ENCODE results near the gene AOPEP.

Gene AOPEP

DNA sequence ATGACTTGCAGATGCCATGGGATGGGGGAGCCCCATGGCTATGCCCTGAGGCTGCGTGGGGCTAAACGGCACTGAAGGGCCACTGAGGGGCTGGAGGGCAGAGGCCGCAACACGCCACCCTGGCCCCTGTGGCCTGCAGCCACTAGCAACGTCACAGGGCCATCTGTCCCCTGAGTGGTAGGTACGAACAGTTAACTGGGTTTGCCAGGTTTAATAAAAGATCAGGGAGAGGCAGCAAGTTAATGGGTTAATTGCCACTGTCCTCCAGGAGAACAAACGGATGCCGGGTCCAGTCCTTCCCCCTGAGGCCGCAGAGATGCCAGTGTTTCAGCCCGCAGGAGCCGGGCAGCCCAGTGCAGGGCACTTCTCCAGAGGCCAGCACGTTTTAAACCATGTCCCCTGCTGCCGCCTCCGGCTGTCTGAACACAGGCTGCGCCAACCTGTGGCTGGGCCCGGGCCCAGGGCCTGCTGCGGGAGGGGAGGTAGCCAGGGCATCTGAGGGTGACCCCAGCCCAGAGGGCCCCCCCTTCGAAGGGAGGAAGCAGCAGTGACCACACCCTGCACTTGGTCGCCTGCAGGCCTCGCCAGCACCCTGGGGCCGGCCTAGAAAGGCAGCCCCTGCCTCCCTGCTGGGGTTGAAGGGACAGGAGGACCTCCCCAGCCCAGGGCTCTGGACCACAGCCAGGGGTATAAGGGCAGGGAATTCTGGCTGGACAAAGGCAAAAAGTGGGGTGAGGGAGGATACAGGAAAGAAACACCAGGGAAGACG lies 363.7 kb downstream of the AOPEP start:
- DNase-seq = no peak

DNA sequence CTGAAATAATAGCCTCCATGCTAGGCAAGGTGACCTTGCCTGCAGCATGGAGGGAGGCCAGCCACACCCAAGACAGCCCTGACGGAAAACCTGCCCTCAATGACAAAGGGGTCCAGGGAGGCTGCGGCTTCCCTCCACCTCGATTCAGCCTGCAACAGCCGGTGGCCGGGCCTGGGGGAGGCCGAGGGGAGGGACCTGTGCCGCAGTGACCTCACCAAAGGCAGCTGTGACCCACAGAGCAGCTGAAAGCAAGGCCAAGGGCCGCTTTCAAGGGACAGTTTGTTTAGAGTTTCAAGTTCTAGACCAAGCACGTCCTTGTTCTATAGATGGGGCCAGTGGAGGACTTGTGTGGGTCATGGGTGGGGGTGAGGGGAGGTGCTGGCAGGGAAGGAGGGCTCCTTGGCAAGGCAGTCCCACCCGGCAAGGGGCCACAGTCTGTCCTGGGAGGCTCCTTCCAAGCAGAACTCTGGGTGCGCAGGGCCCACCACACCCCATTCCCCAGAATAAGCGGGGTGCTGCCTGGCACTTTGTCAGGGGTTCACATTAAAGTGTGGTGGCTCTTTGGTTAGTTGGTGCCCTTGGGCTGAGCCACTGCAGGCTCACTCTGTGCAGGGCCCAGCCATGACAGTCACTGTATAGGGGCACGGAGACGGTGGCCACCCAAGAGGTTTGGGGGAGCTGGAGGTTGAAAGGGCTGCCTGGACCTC lies 364.5 kb downstream of the AOPEP start:
- no peak for DNase-seq

DNA sequence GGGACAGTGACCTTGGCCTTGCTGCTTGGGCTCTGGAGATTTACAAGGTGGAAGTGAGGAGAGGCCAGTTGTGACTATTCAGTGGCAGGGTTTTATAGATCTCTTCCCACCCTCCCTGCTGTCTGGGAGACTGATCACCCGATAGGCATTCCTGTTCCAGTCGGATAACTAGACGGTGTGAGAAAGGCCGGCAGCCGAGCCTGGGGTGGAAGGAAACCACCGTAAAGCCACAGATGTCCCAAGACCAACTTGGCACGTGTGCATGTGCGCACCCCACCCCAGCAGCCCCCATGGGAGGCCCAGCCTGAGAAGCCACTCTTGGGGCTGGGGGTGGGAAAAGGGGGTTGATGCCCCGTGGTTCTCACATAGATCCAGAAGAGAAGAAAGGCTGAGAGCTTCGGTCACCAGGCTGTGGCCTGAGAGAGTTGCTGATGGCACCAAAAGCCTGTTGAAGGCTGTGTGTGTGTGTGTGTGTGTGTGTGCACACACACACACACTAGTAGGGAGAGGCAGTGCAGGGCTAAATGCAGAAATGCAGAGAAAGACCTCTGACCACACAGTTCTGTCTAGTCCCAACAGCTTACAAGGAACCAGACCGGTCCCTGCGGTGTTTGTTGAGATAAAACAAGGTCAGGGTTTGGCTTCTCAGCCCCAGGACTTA lies 365.2 kb downstream of the AOPEP start:
- no peak for DNase-seq

DNA sequence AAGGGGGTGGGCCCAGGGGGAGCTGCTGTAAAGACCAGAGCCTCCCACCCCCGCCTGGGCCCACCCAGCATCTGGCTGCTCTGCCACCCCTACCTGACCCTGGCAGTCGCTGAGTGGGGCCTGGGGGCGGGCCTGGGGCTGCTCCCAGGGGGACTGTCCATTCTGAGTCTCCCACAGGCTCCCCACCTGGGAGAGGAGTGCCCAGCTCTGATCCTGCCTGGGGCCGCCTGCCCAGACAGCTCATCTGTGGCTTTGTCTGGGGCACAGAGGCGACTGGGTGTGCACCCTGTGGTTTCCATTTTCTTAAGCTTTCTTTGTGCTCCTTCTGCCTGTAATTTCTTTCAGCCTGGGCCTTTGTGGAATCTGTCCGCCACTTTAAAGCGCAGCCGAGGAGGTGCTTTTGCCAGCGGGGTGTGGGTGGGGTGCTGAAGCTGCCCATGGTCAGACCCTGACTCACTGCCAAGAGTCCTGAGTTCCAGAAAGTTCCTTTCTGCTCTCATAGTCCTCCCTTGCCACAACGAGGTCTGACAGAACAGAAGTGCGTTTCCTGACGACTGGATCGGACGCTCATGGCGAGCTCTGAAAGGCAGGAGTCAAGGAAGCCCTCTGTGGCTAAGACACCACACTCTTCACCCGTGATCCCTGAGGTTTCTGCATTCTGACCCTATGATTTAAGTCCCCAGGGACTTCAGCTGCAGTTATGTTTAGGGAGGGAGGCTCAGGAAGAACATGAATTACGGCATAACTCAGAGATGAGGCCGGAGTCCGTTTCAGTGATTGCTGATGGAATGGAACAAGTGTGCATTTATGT lies 366.0 kb downstream of the AOPEP start:
- no peak for DNase-seq

DNA sequence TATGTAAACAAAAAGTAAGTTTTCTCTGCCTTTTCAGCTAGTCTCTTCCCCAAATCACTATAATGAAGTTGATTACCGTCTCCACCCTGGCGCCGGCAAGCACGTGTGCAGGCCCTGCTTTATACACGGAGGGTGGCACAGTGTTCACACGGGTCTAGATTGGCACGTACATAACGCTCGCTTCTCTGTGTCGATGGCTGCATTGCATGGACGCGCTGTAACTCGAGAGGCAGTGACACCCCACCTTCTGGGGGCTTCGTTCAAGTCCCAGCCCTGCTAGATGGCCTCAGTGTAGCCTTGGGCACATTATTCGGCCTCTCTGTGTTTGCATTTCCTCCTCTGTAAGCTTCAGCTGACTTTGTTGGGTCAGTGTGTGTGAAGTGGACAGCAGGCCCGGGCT lies 367.1 kb downstream of the AOPEP start:
- DNase-seq = no peak

DNA sequence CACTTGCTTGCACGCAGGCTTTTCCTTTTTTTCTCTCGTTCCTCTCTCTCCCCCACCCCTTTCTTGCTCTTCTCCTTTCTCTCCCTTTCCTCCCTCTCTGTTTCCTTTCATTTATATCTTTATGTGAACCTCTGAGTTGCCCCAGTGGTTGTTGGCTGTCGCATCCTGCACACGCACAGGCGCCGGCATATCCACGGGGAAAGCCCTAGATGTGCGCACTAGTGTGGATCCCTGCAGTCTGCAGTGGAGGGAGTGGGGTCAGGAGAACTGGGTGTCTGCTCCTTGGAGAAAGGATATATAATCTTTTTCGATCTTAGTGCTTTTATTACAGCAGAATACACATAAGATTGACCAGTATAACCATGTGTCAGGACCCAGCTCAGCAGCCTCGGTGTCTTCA lies 367.5 kb downstream of the AOPEP start:
- no peak for DNase-seq

DNA sequence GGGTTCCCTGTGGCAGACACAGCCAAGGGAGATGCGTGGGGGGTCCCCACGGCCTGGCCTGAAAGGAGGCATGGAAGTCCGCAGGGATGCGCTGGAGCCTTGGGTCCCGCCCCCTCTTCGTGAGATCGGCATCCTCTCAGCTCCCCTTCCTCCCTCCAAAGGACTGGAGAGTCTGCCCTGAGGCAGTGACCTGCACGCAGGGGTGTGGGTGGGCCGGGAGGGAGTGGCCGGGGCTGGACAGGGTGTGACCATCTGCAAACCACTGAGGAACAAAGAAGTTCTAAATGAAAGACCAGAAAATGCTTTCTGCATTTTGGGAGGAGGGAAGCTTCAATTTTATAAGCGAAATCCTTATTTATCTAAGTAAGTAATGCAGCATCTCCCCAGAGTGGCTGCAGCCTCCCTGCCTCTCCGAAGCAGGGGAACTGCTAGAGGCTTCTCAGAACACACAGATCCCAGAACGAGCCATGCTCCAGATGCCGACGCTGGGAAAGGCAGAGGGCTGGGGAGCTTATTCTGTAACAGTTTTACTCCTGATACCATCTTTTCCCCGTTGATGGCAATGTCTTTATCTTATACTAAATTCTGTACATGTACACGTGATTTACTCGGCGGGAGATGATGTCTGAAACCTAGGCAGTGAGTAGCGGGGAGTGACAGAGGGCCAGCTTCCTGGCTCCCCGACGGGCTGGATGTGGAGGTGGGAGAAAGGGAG lies 369.3 kb downstream of the AOPEP start:
- DNase-seq = no peak

DNA sequence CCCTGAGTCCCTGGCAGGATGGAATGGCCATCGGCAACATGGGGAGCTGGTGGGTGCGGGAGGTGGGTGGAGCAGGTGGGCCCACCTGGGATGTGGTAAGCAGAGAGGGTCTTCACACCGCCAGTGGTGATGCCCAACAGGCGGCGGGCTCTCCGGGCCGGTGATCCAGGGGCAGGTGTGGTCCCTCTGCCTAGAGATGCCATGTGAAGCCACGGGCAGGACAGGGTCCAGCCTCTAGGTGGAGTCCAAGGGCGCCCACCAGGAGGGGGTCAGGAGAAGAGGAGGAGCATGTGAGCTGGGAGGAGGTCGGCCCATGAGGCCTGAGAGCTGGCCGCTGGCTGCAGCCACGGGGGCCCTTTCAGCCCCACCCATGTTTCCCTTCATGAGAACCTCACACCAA lies 369.9 kb downstream of the AOPEP start:
- DNase-seq = no peak

DNA sequence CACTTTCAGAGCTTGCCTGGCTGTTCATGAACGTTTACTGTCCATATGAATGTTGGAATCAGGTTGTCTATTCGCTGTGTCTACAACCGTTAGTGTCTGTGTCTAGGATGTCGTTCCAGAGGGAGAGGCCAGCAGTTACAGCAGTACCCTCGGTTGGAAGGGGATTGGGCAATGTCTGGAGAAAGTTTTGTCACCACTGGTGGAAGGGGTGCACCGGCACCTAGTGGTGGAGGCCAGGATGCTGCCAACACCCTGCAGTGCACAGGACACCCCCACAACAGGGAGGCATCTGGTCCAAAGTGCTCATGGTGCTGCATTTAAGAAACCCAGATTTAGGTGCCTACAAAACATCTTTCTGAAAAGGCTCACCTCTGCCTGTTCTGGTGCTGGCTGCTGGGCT lies 370.3 kb downstream of the AOPEP start:
- no peak for DNase-seq

DNA sequence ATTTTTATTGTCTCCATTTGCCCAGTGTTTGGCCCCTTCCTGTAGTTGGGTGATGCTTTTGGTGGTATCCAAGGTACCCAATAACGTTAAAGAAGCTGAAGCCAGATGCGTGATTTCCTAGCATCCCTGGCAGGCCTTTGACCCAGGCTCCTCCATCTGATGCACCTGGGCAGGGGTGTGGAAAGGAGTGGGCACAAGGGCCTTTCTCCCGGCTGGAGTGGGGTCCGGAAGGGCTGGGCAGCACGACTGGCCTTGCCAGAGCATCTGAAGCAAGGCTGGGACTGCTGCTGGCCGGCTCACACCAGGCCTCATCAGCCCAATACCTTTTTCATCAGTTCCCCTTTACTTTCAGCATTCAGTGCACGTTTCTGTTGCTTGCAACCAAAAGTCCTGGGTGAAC lies 370.8 kb downstream of the AOPEP start:
- DNase-seq = no peak

DNA sequence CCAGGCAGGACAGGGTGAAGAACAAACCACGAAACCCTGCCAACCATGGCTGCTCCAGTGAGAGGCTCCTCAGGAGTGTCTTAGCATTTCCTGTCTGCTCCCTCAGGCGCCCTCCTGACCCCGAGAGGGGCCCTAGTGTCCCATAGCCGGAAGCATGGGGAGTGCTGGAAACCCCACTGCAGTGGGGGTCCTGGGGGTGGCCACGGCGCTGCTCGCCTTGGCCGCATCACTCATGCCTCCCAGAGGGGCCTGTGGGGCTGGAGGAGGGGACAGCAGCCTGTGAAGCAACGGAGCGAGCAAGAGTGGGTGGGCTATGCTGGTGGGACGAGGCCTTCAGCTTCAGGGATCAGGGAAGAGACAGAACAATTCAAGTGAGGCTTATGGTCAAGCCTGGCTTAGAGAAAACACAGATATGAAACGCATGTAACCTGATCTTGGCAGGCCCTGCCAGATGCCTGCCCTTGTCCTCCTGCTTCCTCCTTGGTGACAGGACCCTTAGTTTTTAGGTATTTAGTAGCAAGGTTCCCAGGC lies 372.0 kb downstream of the AOPEP start:
- DNase-seq = no peak

DNA sequence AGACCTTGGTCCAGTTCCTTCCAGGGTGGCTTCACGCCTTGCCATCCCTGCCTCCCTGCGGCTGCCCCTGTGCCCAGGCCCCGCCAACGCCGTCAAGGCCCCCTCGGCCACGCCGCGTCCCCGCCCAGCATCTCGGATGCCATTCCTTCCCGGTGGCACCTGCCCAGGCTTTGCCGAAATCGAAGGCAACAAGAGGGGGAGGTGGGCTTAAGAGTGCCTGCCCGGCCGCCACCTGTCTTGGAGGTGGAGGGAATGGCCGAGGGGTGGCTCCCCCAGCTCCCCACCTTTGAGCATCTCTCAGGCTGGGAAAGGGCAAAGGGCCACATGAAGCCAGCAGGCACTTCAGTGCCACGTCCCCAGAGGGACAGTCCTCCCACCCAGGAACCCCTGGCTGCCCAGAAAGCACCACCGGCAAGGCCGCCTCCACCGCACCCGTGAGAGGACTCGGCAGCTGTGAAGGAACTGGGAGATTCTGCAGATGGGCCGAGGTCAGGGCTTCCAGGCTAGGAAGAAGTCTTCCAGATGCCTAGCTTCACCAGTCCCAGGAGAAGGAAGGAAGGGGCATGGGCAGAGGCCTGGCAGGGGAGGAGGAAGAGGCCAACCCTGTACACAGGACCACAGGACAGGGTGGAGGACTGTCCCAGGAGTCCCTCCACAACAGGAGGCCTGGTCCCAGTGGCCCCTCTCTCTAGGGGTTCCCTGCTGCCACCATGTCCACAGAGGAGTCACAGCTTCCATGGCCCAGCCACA lies 373.0 kb downstream of the AOPEP start:
- DNase-seq = no peak

DNA sequence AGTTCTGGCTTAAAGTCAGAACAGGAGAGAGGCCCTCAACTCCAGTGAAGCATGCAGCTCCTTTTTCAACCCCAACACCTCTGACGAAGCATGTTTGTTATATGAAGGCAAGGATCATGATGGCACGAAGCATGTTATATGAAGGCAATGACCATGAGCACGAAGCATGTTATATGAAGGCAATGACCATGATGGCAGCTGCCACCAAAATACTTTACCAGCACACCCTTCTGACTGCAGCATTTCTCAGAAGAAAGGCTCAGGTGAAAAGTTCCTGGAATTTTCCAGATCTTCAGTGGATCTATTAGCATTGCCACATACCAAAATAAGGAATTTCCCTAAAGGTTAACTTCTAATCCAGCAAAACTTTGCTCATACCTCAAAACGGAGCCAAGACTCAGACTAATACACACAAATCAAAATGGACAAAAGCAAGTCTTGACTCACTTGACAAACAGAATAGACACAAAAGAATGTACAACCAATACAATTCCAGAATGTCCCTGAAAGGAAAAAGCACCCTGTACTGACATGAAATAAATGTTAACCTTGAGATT lies 373.6 kb downstream of the AOPEP start:
- no peak for DNase-seq

DNA sequence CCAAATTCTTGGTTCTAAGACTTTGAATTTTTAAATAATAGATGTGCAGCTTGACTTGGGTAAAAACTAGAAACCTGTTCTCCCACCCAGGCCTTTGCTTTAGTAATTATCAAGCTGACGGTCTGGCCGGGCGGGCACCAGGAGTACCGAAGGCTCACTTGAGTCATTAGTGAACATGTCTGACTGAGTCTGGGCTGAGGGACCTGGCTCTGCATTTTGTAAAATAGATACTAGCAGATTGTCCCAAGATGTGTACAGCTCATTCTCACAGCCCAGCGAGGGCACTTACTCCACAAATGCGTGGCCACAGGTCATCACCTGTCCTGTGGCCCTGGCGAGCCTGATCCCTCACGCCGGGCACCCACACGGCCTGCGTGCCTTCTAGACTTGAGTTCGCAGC lies 374.8 kb downstream of the AOPEP start:
- no peak for DNase-seq

DNA sequence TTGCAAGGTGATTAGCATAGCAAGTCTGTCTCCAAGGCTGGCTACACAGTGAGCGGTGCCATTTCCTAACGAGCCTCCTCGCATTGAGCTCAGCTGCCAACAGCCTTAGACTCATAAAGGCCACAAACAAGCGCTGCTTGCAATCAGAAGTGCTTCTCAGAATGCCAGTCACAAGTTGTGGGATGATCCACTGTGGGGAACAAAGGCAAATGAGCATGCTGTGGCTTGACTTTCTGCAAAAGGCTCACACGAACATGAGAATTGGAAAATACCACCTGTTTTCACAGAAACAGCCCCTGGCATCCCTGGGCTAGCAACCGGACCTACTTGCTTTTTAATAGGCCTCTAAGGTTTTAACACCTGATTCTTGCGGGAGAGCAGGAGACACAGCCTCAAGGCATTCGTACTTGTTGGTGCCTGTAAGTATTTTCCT lies 375.5 kb downstream of the AOPEP start:
- DNase-seq = no peak

DNA sequence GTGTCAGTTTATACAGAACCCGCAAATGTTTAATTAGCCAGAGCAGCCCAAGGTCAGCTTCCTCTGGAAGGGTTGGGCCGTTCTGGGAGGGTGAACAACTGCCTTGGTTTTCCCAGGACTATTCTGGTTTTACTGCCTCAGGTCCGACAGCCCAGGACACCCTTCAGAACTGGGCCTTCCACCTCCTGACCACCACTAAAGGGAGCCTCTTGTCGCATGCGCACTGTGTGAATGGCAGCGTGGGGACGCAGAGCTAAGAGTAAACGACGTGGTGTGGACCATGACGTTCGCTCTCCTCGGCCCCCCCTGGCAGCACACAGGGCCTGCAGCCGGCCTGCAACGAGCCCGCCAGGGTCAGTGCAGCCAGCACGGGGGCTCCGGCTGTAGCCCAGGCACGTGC lies 376.1 kb downstream of the AOPEP start:
- DNase-seq = no peak

DNA sequence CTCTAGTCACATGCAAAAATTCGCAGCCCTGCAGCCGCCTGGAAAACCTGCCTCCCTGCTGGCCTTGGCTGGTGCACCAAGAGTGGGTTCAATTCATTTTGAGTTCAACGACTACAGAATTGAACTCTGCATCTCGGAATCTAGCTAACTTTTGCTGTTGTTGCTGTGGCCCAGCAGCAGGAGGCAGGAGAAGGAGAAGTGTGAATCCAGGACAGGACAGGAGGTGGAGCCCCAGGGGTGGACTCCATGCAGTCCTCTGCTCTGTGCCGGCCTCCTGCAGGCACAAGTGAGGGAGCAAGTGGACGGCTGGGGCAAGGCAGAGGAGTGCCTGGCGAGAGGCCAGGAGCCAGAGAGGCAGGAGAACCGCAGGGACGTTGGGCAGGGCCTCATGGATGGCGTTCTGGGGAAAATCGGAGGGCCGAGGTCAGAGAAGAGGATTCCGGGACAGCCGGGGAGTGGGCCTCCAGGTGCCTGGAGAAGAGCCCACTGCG lies 376.8 kb downstream of the AOPEP start:
- no peak for DNase-seq

DNA sequence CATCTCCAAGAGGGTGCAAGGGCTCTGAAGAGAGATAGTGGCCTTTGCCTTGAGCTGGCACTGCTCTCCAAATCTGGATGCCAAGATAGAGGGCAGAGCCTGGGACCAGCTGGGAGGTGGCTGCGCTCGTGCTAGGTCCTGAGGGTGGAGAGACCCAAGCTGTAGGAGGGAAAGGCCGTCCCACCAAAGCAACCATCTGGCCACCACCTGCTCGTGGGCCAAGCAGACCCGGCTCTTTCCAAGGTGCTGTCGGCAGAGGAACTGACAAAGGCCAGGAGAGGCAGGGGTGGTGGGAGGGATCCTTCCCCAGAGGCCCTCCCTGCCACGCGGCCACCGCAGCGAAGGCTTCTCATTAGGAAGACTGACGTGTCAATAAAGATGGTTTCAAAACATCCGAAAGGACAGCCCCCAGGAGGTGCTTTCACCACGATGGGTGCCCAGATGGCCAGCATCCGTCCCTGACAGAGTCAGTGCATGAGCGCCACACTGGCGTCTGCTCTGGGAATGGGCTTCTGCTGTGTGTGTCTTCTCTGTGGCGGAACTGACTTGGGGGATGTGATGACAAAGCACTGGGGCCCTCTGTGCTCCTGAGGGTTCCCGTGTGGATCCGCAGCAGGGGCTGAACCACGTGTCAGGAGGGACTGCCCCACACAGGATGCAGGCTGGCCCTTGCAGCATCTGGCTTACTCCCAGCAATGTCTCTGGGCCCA lies 377.5 kb downstream of the AOPEP start:
- no peak for DNase-seq

DNA sequence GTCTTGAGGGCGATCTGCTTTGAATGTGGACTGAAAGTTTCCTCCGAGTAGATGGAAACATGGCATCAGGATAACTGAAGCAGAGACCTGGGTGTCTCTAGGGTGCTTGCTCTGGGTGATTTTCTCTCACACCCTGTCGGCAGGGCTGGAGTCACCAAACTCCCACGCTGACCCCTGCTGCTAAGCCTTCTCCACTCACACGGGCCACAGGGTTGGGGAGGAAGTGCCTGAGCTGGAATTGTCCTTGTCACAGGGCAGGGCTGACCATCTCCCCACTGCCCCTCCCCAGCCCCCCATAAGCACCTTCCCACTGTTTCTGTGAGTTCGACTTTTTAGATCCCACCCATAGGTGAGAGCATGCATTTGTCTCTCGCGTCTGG lies 378.1 kb downstream of the AOPEP start:
- no peak for DNase-seq

DNA sequence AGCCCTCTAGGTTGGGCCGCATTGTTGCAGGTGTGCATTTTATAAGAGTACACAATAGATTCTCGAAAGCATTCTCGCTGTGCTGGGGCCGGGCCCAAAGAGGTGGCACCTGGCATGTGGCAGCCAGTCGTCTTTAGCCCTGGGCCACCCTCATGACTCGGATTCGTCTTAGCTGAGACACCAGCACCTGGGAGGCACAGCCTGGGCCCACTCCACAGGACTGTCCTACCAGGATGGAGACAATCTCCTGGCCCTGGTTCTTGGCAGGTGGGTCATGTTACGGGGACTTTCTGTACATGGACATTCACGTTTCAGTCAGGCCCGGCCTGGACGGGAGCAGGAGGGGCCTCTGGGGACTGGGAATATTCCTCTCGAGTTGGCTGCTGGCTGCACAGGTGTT lies 378.5 kb downstream of the AOPEP start:
- no peak for DNase-seq

Data from NCI-H774 (cell line).